ENCODE measurements around the gene RNF186.

GRCh38 chr1:19775831-19776230 lies 39.3 kb downstream of the RNF186 start:
- no peak for TF ChIP-seq RAD21 (conservative IDR thresholded peaks at IDR 0.05)
- TF ChIP-seq EZH2 (IDR thresholded peaks at IDR 0.05; ENCODE audit: borderline replicate concordance, insufficient read depth, low read length, poor library complexity, severe bottlenecking) = no peak
- TF ChIP-seq, protein P1, sequence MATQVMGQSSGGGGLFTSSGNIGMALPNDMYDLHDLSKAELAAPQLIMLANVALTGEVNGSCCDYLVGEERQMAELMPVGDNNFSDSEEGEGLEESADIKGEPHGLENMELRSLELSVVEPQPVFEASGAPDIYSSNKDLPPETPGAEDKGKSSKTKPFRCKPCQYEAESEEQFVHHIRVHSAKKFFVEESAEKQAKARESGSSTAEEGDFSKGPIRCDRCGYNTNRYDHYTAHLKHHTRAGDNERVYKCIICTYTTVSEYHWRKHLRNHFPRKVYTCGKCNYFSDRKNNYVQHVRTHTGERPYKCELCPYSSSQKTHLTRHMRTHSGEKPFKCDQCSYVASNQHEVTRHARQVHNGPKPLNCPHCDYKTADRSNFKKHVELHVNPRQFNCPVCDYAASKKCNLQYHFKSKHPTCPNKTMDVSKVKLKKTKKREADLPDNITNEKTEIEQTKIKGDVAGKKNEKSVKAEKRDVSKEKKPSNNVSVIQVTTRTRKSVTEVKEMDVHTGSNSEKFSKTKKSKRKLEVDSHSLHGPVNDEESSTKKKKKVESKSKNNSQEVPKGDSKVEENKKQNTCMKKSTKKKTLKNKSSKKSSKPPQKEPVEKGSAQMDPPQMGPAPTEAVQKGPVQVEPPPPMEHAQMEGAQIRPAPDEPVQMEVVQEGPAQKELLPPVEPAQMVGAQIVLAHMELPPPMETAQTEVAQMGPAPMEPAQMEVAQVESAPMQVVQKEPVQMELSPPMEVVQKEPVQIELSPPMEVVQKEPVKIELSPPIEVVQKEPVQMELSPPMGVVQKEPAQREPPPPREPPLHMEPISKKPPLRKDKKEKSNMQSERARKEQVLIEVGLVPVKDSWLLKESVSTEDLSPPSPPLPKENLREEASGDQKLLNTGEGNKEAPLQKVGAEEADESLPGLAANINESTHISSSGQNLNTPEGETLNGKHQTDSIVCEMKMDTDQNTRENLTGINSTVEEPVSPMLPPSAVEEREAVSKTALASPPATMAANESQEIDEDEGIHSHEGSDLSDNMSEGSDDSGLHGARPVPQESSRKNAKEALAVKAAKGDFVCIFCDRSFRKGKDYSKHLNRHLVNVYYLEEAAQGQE (IDR thresholded peaks at IDR 0.05; ENCODE audit: borderline replicate concordance) = no peak
- TF ChIP-seq, protein P2, sequence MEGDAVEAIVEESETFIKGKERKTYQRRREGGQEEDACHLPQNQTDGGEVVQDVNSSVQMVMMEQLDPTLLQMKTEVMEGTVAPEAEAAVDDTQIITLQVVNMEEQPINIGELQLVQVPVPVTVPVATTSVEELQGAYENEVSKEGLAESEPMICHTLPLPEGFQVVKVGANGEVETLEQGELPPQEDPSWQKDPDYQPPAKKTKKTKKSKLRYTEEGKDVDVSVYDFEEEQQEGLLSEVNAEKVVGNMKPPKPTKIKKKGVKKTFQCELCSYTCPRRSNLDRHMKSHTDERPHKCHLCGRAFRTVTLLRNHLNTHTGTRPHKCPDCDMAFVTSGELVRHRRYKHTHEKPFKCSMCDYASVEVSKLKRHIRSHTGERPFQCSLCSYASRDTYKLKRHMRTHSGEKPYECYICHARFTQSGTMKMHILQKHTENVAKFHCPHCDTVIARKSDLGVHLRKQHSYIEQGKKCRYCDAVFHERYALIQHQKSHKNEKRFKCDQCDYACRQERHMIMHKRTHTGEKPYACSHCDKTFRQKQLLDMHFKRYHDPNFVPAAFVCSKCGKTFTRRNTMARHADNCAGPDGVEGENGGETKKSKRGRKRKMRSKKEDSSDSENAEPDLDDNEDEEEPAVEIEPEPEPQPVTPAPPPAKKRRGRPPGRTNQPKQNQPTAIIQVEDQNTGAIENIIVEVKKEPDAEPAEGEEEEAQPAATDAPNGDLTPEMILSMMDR (IDR thresholded peaks at IDR 0.05; ENCODE audit: poor library complexity, severe bottlenecking) = no peak
- no peak for TF ChIP-seq TAF1 (IDR thresholded peaks at IDR 0.05; ENCODE audit: low read depth)
- no peak for TF ChIP-seq POLR2AphosphoS5 (IDR thresholded peaks at IDR 0.05)
- no peak for TF ChIP-seq MXI1 (conservative IDR thresholded peaks at IDR 0.05; ENCODE audit: poor library complexity, severe bottlenecking)
- no peak for TF ChIP-seq EP300 (conservative IDR thresholded peaks at IDR 0.05; ENCODE audit: poor library complexity, severe bottlenecking)
- TF ChIP-seq SMC3 (conservative IDR thresholded peaks at IDR 0.05; ENCODE audit: poor library complexity) = no peak

All from neural cell (in vitro differentiated cells).